GM19240 (cell line): Measurements from ENCODE around the gene S100A13.

Source experiments
- DNase-seq: peaks from one replicate; pipeline ENCODE4 v3.0.0; 2011; ENCODE audit warnings: low spot score; ENCODE audit not compliant: insufficient read length

S100A13 gene

GRCh38 chr1:153627715-153628626, 666 bp upstream of the S100A13 start, which contains the start of gene S100A1:
TSS of gene S100A1 (plus strand) at chr1:153628434. CDS start at chr1:153630522, 2,088 bp downstream.
- DNase-seq = no peak

GRCh38 chr1:153626477-153626903, 815 bp downstream of the S100A13 start:
- DNase-seq = no peak

GRCh38 chr1:153624965-153625611, 2.2 kb downstream of the S100A13 start:
- no peak for DNase-seq

GRCh38 chr1:153623101-153623500, 4.2 kb downstream of the S100A13 start:
- no peak for DNase-seq

- DNase-seq = no peak
These were observed 8.1 kb downstream of the S100A13 start for GRCh38 chr1:153619171-153619570.

GRCh38 chr1:153617663-153618062, 9.6 kb downstream of the S100A13 start:
- DNase-seq = peak; percentile 82

GRCh38 chr1:153616917-153617311, 10.4 kb downstream of the S100A13 start:
- DNase-seq = no peak

GRCh38 chr1:153616144-153616916, 11.0 kb downstream of the S100A13 start, which contains the start of gene S100A14:
TSS of gene S100A14 (minus strand) at chr1:153616325. CDS start at chr1:153615858, 467 bp downstream.
- DNase-seq = no peak

- DNase-seq = no peak
These were observed 11.9 kb downstream of the S100A13 start for GRCh38 chr1:153615406-153615805.

- no peak for DNase-seq
These were observed 12.4 kb downstream of the S100A13 start for GRCh38 chr1:153614906-153615305.

- DNase-seq = no peak
These were observed 13.0 kb downstream of the S100A13 start for GRCh38 chr1:153614189-153614900.

GRCh38 chr1:153613406-153613805, 13.9 kb downstream of the S100A13 start:
- no peak for DNase-seq

GRCh38 chr1:153612755-153613331, 14.5 kb downstream of the S100A13 start, which contains the start of gene S100A16:
TSS of gene S100A16 (minus strand) at chr1:153613137. CDS start at chr1:153608151, 4,986 bp downstream.
- DNase-seq = no peak

GRCh38 chr1:153612111-153612754, 15.1 kb downstream of the S100A13 start:
- no peak for DNase-seq

- no peak for DNase-seq
These were observed 15.9 kb downstream of the S100A13 start for GRCh38 chr1:153611356-153611755.

- no peak for DNase-seq
These were observed 16.4 kb downstream of the S100A13 start for GRCh38 chr1:153610811-153611301.

GRCh38 chr1:153610334-153610733, 17.0 kb downstream of the S100A13 start:
- DNase-seq = no peak

- no peak for DNase-seq
These were observed 17.8 kb downstream of the S100A13 start for GRCh38 chr1:153609585-153609907.

- DNase-seq = no peak
These were observed 18.3 kb downstream of the S100A13 start for GRCh38 chr1:153608742-153609584.
